ENCODE results near the gene SOS1. TPM values are rescaled to one million over a fixed set of nuclear protein-coding genes. Genes with fewer than 3 reads are reported as not detected.

The SOS1 gene
- polyA plus RNA-seq, 1 of the 3 experiments (the other 2 are of a cell fraction): 12.8 TPM

DNA sequence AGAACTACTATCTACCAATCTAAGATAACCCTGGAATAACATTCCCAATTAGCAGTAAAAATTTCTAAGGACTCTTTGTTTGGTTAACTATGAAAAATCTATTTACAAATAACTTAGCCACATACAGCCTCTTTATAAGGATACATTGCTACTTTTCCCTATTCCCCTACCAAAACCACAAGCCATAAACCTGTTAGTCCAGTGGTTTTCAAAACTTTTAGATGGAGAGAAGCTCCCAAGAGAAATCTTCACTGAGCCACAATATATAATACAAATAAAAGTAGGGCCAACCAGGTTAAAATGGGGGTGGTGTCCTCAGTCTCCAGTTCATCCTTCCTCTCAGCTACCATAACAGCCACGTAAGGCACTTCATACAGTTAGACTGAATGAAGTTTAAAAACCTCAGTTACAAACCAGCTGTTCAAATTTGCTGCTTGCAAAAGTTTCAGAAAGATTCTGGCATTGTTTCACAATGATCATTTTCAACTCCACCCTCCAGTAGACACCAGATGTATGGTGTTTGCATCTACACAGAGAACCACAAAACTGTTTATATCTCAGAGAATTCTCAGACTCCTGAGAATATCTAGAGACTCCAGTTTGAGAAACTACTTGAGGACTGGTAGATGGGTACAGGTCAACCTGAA is 26.0 kb downstream of the SOS1 start:
- Histone ChIP-seq H3K4me2 (no peak overlapping the region), H3F3A (replicated peaks; ENCODE audit: insufficient read depth) (no peaks in the 10 kb centered on the region), H4K20me1 (ENCODE audit: insufficient read depth) (peaks cover 45% of the 10 kb centered on the region), H2AFZ (ENCODE audit: low read depth) (no peak overlapping the region), H3K9ac (no peak overlapping the region), H3K27ac (ENCODE audit: low read depth in 2 of 2, low read length in 1 of 2) (no peak overlapping the region), H3K27me3 (ENCODE audit: insufficient read depth) (no peaks in the 10 kb centered on the region), H3K79me2 (ENCODE audit: insufficient read depth) (peaks cover 100% of the 10 kb centered on the region), H3K9me2 (no peaks in the 10 kb centered on the region), H3K36me3 (replicated peaks in 1 of 2; ENCODE audit: control insufficient read depth in 1 of 2, insufficient read depth in 2 of 2, low read length in 1 of 2) (peaks cover 2 to 6% of the 10 kb centered on the region in 2 experiments), H3K4me3 (ENCODE audit: low read depth in 2 of 2, low read length in 1 of 2) (no peak overlapping the region), H3K9me3 (no peaks in the 10 kb centered on the region), H3K4me1 (ENCODE audit: control insufficient read depth in 1 of 2, insufficient read depth in 2 of 2, low read depth in 1 of 2, low read length in 1 of 2) (peaks cover 5 to 8% of the 10 kb centered on the region in 2 experiments)
- POLR2A ChIA-PET: no interaction called here
- DNase-seq: no peak
- CTCF ChIA-PET: interaction anchor here (0.9 to 2.7 kb wide), 4 partner anchors 29 to 347 kb away, joined by 3 to 12 read pairs (median 6); no protein-coding TSS in a partner anchor
- WGBS (ENCODE audit: low lambda C conversion rate): 100% methylated on average over 1 of the region's 1 CpG
- TF ChIP-seq NFIC (IDR thresholded peaks at IDR 0.05; ENCODE audit: borderline replicate concordance) (no peak), GABPA (IDR thresholded peaks at IDR 0.05; ENCODE audit: low read depth) (no peak), PBX3 (IDR thresholded peaks at IDR 0.05) (no peak), NRF1 (IDR thresholded peaks at IDR 0.05; ENCODE audit: low read depth, low read length) (no peak), MEF2A (IDR thresholded peaks at IDR 0.05; ENCODE audit: borderline replicate concordance, low read depth) (no peak), ZBTB33 (IDR thresholded peaks at IDR 0.05; ENCODE audit: borderline replicate concordance, low read depth) (no peak), YY1 (IDR thresholded peaks at IDR 0.05; ENCODE audit: low read depth) (no peak), JUND (IDR thresholded peaks at IDR 0.05) (no peak), RAD21 (IDR thresholded peaks at IDR 0.05; ENCODE audit: low read length) (no peak), POLR2AphosphoS5 (IDR thresholded peaks at IDR 0.05; ENCODE audit: low read depth, low read length) (no peak), EP300 (IDR thresholded peaks at IDR 0.05; ENCODE audit: borderline replicate concordance in 1 of 2, low read depth in 1 of 2, low read length in 1 of 2) (no peak), EZH2phosphoT487 (IDR thresholded peaks at IDR 0.05; ENCODE audit: borderline replicate concordance, low read depth) (no peak), TEAD4 (IDR thresholded peaks at IDR 0.05; ENCODE audit: borderline replicate concordance, insufficient read depth) (no peak), ELF1 (IDR thresholded peaks at IDR 0.05) (no peak), RXRA (IDR thresholded peaks at IDR 0.05; ENCODE audit: borderline replicate concordance, low read depth) (no peak), RCOR1 (IDR thresholded peaks at IDR 0.05; ENCODE audit: low read length) (no peak), TAF1 (IDR thresholded peaks at IDR 0.05; ENCODE audit: borderline replicate concordance, low read depth, low read length) (no peak), MXI1 (IDR thresholded peaks at IDR 0.05; ENCODE audit: low read depth, low read length) (no peak)
- TF ChIP-seq, protein P1, sequence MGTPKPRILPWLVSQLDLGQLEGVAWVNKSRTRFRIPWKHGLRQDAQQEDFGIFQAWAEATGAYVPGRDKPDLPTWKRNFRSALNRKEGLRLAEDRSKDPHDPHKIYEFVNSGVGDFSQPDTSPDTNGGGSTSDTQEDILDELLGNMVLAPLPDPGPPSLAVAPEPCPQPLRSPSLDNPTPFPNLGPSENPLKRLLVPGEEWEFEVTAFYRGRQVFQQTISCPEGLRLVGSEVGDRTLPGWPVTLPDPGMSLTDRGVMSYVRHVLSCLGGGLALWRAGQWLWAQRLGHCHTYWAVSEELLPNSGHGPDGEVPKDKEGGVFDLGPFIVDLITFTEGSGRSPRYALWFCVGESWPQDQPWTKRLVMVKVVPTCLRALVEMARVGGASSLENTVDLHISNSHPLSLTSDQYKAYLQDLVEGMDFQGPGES (IDR thresholded peaks at IDR 0.05; ENCODE audit: low read depth, low read length): no peak
